CD4-positive, alpha-beta T cell treated with Interleukin-17A for 1 hour (primary cell): Measurements from ENCODE around the gene MARCKS.

Experiments used
- DNase-seq: peaks from one replicate; pipeline ENCODE4 v3.0.0-alpha.2; 2020

MARCKS gene

DNA sequence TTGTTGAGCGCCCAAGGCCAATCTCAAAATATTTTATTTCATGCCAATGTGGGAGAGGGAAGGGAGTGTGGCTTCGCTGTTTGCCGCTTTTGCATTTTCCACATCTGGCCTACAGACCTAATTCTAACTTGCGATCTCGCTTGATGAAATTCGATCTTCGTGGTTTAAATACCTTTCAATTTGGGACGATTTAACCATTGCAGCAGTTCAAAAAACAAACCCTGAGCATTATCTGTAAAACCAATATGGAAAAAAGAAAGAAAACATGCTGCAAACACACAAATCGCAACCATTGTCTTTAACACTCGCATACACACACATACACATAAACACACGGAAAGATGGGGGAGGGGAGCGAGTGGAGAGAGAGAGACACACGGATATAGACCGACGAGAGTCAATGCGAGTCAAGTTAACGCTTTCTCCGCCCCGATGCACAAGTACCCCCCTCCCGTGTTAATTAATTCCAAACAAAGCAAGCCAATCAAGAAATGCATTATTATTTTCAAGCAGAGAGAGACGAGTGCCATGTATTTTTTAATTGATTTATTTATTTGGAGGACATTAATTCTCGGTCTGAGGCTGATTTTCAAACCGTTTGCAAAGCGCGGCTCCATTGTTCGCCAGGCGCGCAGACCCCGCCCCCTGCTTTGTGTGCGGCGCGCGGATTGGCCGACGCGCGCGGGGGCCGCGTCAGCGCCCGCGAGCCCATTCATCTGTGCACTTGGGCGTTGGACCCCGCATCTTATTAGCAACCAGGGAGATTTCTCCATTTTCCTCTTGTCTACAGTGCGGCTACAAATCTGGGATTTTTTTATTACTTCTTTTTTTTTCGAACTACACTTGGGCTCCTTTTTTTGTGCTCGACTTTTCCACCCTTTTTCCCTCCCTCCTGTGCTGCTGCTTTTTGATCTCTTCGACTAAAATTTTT is at the start of gene MARCKS:
MARCKS (plus strand) TSS at position 721 of the 931 bp plus-strand sequence. CDS start 401 bp downstream, outside the sequence.
- peak; percentile 37 for DNase-seq

DNA sequence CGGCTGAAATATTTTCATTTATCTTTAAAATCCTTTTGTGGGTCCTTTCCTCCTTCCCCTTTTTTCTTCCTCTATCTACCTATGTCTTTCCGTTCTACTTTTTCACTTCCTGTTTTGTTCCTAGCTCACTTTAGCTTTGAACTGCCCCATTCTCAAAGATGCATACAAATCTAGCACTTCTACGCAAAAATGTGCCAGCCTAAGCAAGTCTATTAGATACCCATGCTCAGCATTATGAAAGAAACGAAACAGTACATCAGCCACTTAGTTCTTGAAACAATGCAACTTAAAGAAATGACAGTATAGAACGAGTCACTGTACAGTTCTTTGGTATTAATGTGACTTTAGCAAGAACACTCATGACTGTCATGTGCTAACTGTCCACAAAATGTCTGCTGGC is 47.3 kb upstream of the MARCKS start:
- no peak for DNase-seq

DNA sequence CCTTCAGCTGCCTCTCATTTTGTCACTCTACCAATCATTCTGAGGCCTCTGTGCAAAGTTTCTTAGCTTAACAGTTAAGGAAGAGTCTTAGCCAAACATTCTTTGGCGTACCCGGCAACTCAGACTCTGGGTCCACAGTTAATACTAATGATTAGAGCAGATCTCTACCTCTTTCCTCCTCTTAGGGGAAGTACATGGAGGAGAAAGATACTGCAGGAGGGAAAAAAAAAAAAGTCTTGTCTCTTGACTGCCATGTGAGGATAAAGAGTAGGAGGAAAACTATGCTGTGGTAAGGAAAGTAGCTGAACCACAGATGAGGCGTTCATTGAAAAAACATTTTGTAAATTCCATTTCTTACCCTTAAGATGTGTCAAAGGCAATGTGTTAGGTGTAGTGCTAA is 44.0 kb upstream of the MARCKS start:
- no peak for DNase-seq

- DNase-seq: no peak
These were observed 38.6 kb upstream of the MARCKS start for GRCh38 chr6:113818578-113818977.

DNA sequence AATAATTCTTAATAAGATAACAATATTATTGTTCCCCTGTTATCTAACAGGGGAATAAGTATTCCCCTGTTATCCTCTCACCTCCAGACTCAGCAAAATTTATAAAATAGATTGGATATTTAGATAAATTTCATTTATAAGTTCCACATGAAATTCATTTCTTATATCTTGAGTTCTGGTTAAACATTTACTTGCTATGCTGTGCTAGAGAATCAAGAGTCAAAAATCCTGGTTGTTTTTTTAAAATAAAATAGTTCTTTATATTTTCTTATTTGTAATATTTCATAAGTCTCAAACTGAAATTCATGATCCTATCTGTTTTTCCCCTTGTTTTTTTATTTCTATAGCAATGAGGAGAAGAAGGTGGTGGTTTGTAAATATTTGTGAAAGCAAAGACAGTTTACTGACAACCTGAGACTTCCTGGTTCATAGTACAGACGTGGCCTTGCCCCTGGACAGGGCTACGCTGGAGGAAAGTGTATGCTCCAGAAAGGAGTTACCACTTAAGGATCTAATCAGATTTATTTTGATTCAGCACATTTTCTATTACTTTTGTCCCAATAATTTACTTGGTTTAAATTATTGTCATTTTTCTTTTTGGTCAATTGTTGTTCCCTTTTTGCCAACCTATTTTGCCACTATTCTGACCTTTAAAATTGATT is 37.8 kb upstream of the MARCKS start:
- DNase-seq: no peak

- DNase-seq: no peak
These were observed 36.4 kb upstream of the MARCKS start for GRCh38 chr6:113820761-113821160.

- DNase-seq: no peak
These were observed 35.7 kb upstream of the MARCKS start for GRCh38 chr6:113821445-113821844.

DNA sequence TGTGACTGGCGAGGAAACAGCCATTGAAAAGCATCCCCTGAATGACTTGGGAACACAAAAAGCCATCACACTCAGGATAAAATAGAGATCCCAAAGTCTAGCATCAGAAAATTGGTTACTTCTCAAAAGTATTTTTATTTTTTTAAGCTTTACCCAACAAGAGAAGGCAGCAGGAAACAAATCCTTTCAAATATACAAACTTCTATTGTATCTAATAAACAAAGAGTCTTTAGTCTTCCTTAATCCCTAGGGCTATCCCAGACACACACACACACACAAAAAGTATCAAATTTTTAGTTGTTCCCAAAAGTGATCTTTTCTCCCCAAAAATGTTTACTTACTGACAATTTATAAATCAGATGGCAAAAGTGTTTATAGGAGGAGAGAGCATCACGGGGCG is 33.2 kb upstream of the MARCKS start:
- no peak for DNase-seq

- no peak for DNase-seq
These were observed 32.7 kb upstream of the MARCKS start for GRCh38 chr6:113824411-113824810.

- DNase-seq: no peak
These were observed 32.3 kb upstream of the MARCKS start for GRCh38 chr6:113824866-113825265.

DNA sequence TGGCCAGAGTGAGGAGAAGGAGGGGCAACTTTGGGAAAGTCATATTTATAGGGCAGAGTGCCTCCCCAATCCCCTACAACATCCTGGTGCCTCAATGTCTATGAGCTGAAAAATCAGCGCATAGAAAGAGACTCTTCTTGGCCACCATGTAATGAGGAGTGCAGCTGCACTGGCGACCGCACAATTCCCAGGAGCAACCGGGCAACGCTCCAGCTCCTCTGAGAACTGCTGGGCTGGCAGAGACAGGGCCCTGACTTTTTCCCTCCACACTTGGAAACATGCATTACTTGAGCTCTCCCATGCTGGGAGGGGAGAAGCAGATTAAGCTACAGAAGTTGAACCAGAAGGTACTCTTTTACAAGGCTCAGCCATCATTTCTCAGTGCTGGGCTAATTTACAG is 31.4 kb upstream of the MARCKS start:
- DNase-seq: no peak

DNA sequence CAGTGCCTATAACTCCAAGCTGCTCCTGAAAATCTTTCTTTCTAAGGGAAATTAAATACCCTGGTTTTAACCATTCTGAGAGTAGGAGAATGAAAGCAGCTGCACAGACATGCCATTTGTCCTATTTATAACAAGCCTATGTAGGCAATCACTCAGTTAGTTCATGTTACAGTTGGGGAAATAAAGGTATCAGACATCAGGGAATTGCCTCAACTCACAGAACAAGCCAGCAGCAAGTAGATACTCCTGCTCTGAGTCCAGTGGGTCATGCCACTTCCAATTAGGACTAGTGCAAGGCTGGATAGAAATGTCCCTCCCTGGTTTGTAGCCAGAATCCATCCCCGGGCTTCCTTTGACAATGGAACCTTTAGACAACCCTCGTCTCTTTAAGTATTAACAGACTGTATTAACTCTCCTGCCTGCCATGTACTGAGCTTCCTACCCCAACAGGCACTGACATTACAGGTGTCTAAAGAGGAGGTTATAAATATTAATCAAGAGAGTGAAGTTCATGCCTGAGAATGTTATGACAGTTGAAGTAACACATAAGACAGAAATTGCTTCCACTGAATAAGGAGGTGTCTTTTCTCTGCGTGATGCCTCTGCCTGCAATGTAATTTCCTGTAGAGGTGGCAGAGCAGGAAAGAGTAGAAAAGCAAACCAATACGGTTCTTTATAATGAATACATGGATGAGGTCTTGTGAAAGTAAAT is 28.0 kb upstream of the MARCKS start:
- no peak for DNase-seq

- no peak for DNase-seq
These were observed 27.5 kb upstream of the MARCKS start for GRCh38 chr6:113829696-113830045.

GRCh38 chr6:113830140-113830539 is 27.0 kb upstream of the MARCKS start:
- DNase-seq: no peak

DNA sequence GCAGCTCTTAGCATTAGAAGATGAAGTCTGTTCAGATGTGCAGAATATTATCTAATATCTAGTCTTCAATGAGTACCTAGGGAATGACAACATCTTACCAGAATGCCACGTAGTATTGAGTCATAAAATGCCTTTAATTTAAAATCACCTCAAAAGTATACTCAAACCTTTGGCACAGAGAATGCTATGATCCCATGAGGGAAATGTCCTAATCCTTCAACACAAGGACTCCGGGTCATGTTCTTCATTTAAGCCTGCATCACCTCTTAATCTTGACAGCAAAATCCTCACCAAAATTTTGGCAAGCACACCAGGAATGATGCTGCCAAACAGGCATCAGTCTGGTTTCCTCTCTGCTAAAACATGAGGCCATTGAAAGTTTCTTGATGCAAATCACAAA is 23.6 kb upstream of the MARCKS start:
- no peak for DNase-seq

DNA sequence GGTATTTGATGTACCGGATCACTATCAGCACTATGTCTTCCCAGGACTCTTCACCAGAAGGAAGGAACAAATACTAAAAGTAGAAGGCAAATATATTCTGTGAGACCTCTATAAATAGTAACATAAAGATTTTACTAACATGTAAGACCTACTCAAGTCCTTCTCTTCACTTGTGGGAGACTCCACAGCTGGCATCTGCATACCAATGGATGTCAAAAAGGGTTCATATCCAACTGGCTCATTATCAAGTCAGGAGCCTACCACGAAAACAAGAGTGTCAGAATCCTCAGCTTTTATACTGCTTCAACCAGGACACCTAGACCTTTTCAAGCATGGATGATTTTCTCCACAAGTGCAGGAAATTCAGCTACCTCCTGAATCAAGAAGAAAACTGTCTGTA is 20.0 kb upstream of the MARCKS start:
- DNase-seq: no peak

DNA sequence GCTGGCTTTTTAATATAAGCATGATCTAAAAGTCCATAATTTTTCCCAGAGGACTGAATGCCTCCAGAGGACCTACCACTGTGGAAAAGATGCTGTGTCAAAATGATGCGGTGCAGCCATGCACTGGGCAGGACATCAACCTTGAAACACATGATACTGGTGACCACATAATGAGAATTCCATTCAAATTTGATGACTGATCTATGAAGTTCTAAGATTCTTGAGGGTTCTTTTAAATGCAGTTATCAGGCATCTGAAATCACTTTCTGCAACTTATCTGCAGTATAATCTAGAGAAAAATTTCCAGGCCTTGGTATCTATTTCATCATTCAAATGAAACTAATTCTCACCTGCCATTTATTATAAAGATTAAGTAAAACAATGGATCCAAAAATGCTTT is 15.0 kb upstream of the MARCKS start:
- no peak for DNase-seq

- no peak for DNase-seq
These were observed 13.6 kb upstream of the MARCKS start for GRCh38 chr6:113843500-113844073.

DNA sequence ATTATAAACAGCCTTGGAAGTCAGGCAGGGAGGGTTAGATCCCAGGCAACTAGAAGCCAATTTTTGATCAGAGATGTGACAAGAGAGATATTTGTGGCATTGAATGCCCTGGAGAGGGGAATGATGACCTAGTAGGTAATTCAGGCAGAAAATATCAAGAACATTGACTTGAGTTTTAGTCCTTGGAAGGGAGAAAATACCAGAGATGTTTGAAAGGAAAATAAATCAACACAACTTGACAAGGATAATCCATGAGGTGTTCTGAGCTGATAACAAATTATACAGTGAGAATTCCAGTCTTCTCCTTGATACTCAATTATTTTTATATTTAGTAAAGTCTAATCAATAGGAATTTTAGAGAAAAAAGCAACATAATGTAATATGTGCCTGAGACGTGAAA is 10.6 kb upstream of the MARCKS start:
- DNase-seq: no peak

- DNase-seq: no peak
These were observed 9.7 kb upstream of the MARCKS start for GRCh38 chr6:113847447-113847846.

GRCh38 chr6:113848280-113848679 is 8.9 kb upstream of the MARCKS start:
- no peak for DNase-seq

- DNase-seq: no peak
These were observed 8.3 kb upstream of the MARCKS start for GRCh38 chr6:113848811-113849210.

- no peak for DNase-seq
These were observed 3.9 kb upstream of the MARCKS start for GRCh38 chr6:113853252-113853651.
